ENCODE measurements around the gene C20orf144.
A peak's percentile ranks its signal among the peaks of the same experiment; 100 is the strongest.

The C20orf144 gene

DNA sequence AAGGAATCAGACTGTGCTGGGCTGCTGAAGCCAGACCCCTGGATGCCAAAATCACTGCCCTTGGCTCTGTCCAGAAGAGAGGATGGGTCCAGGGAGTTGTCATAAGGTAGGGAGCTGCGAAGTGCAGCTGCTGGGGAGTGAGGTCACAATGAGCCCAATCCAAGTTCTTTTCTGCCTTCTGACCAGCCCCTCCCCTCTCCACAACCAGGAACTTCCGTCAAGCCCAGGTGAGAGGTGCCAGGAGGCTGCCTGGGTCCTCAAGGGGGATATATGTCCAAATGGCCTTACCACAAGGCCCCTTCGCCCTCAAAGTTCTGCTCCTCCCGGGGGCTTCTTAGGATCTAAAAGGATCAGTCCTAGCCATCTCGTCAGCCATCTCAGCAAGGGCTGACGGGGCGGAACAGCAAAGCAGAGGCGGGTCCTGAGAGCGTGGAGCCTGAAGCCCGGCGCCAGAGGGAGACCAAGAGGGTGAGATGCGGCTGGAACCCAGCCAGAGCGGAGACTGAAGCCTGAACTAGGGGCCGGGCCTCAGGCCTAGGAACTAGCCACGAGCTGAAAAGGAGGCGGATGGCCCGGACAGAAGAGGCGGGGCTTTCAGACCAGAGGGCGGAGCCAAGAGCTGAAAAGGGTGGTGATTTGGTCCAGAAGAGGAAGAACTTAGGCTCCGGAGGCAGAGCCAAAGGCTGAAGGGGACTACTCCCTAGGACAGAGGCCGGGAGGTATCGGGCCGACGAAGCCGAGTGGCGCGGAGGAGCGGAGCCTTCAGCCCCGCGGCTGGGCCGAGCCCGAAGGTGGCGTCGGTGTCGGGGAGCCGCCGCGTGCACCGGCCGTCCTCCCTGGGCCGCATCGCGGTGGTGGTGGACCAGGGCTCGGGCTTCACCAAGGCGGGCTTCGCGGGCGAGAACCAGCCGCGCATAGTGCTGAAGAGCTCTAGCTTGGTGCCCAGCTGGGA is 4.4 kb downstream of the C20orf144 start, which contains the start of gene ACTL10:
Gene ACTL10 (plus strand): TSS at position 651 of the 952 bp plus-strand sequence. CDS start 555 bp downstream, outside the sequence.
- DNase-seq: peak; percentile 99 to 100

GRCh38 chr20:33667245-33667675 is 5.1 kb downstream of the C20orf144 start:
- peak in 1 of 2 donors; percentile 31 for DNase-seq

DNA sequence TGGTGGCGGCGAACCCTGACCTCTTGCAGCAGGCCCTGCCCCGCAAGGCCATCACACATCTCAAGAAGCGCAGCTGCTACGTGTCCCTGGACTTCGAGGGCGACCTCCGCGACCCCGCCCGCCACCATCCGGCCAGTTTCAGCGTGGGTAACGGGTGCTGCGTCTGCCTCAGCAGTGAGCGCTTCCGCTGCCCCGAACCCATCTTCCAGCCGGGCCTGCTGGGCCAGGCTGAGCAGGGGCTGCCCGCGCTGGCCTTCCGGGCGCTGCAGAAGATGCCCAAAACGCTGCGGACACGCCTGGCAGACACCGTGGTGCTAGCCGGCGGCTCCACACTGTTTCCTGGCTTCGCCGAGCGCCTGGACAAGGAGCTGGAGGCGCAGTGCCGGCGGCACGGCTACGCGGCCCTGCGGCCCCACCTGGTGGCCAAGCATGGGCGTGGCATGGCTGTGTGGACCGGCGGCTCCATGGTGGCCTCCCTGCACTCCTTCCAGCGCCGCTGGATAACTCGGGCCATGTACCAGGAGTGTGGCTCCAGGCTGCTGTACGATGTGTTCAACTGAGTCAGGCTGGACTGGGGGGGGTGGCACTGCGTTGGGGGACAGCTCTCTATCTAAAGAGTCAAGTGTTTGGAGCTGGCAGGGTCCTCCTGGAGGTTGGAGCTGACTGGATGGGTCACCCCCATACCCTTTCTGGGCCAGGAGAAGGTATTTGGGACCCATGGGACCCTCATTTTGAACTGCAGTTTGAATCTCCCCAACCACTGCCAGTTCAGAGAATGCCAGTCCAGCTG is 5.7 kb downstream of the C20orf144 start:
- peak; percentile 64 to 80 for DNase-seq

DNA sequence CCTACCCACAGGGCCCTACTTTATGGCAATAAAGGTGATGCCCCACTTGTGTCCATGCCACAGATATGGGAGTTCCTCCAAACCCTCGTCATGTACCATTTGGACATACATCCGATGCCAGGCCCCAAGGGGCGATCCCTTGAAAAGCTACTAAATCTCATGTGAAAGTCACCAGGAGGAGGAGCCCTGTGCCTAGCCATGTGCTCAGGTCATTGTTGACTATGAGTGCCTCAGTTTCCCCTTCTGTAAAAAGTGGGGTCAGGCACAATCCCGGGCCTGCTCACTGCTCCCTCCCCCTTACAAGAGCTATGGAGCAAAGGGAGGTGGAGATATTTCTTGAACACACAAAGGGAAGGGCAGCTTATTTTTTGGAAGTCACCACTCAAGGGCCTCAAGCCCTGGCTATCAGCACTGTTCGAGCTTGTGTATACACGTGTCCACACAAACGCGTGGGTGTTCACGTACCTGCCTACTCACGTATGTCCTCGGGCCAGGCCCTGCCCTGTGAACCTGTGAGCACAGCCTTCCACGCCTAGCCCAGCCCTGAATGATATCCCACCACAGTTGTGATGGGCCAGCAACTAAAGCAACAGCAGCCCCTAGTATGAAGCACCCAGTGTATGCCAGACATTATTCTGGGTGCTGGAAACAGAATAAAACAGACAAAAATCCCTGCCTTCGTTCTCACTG is 6.5 kb downstream of the C20orf144 start:
- no peak for DNase-seq

- no peak for DNase-seq
Measured at GRCh38 chr20:33669224-33669623, 7.1 kb downstream of the C20orf144 start.

DNA sequence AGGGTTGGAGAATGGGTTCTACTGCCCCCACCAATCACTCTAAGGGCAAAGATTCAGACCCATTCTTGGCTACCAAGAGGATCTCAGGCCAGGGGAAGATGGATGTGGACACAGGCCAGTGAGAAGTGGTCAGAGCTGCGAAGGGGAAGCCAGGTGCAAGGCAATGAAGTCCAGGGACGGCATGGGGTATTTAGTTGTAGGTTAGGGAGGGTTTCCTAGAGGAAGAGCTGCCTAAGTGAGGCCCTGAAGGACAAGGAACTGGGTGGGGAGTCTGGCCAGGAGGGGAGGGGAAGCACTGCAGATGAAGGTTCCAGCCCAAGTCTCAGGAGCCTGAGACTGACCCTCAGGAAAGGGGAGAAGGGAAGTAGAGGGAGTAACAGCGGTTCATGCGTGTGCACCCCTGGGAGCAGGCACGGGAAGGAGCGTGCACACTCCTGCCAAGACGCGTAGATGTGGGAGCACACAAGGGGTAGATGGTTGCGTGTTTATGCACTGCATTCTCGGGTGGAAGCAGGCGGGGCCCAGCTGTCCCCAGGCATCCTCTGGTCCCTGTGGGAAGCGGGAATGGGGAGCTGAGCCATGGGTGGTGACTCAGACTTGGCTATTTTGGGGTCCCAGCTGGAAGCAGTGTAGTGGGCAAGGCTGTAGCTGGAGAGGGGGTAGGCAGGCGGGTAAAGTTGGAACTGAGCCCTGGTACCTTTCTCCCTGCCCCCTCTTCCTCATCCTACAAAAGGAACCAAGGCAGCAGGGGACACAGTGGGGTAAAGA is 7.9 kb downstream of the C20orf144 start:
- DNase-seq: no peak

DNA sequence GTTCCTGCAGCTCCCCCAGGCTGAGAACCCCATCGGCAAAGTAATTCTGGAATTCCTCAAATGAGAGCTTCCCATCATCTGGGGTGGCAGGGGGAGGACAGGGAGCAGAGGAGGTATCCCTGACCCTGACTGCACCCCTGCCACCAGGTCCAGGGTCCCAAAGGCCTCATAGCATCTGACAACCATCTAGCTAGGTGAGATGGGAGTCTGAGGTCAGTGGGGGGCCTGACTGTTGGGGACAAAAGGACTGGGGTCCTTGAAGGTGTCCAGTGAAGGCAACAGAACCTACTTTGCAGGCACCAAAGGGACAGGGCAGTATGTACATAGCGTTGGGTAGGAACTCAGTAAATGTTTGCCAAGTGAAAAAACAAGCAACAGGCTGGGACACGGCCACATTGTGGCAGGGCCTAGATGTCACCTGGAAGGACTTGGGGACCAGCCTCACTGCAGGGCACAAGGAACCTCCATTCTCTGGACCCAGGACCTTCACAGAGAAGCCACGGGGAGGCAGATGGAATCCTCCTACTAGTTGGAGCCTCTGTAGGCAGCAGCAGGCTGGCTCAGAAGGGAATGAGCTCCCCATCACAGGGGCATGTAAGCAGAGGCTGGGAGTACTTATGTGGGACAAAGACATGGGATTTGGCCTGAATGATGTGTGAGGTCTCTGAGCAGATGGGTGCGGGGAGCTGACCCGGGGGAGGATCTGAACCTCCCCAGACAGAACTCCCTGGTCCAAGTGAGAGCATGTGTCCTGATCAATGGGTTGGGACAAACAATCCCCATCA is 8.8 kb downstream of the C20orf144 start:
- no peak for DNase-seq

- no peak for DNase-seq
Measured at GRCh38 chr20:33671573-33672288, 9.6 kb downstream of the C20orf144 start.

DNA sequence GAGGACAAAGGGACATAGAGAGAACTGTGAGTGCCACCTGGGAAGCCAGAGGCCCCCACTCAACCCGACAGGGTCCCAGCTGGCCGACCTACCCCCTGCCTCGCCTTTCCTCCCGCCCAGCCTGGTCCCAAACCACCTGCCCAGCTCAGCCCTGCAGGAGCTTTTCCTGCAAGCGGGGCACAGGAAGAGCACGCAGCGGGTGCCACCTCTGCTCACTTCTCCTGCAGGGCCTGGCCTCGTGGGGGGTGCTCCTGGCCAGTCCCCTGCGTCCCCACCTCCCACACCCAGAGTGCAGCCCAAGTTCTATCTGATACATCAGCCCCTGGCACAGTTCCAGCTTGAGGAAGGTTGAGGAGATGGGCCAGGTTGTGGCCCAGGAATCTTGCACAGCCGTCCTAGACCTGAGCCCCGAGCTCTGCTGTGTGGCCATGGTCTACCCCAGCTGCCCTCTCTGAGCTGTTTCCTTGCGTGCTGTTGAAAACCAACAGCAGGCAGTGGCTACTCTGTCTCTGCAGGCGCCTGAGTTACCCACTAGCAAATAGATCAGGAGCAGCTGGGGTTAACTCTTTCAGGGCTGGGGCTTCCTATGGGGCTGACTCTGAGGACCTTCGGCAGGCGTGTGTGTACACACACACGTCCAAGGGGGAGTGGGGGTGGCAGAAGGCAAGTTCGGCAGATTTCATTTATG is 10.4 kb downstream of the C20orf144 start:
- DNase-seq: no peak

DNA sequence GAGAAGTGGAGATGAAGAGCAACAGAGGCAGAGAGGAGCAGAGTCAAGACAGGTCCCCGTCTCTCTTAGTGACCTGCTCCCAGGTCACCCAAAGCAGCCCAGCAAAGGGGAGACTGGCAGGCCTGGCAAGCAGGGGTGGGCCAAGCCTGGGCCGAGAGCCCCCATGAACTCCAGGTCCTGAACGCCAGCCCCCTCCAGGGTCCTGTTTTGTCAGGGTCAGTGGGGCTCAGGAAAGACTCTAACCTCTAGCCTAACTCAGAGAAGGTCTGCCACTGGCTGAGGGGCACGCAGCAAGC is 10.9 kb downstream of the C20orf144 start:
- no peak for DNase-seq

DNA sequence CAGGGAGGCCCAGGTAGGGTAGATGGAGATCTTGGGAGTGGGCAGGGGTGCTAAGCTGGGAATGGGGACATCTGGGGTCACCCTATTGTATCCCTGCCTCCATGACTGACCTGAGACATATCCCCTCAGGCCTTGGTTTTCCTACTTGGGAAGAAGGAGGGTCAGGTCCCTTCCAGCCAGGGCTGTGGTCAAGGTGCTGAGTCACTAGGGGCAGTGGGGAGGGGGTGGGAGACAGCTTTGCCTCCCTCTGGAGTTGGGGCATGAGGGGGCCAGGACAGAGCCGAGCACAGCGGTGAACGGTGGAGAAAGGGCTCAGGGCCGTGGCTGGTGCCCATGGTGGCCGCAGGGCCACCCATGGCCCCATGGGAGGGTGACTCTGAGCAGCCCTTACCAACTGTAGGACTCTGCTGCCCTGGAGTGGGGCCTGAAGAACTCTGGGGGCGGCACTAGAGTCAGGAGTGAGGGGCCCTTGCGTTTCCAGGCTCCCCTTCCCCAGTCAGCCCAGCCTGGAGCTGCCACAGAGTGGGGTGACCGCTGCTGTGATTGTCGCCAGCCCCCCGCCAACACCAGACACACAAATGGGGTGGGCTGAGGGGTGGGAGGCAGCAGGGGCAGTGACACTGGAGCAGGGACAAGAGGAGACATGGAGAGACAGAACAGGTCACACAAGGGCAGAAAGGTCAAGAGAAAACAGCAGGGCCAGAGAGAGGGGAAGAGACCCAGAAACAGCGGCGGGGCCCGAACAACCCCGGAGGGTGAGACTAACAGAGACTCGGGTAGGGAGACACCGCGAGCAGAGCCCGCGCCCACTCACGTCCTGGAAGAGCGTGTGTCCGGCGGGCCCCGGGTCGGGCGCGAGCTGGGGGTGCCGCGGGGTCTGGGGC is 11.5 kb downstream of the C20orf144 start:
- DNase-seq: peak in 1 of 2 donors; percentile 63

- DNase-seq: peak; percentile 58 to 84
Measured at GRCh38 chr20:33674294-33675135, 12.4 kb downstream of the C20orf144 start, which contains the start of gene NECAB3. Gene NECAB3 (minus strand): TSS chr20:33674428. CDS start chr20:33674352, 76 bp downstream.

DNA sequence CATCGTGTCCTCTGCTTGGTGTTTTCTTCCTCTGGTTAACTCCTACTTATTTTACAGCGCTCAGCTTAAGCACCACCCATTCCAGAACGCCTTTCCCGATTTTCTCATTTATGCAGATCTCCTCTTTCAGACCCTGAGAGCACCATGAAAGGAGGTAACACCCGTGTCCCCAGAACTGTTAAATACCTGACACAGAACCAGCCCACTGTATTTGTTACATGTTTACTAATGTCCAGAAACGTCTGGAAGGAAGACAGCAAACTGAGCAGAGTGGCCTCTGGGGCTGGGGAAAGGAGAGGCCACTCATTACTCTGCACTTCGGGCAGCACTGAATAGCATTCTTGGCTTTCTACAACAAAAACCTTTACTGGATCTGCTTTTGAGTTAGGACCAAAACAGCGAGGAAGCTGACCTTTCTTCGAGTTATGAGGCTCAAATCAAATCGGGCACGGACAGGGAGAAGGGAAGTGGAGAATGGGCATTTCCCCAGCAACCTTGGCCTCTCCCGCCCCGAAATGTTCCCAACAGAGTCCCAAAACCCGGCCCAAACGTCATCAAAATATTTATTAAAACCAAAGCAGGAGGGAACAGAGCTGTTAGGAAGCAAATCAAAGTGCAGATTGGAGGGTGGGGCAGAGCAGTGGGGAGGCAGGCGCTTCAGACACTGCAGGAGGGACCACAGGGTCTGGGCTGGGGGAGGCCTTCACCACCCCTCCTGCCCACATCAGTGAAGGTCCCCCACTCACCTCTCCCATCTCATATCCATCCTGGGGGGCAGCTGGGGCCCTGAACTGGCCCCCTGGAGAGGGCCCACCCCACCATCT is 13.2 kb downstream of the C20orf144 start:
- DNase-seq: no peak

- no peak for DNase-seq
Measured at GRCh38 chr20:33676121-33676520, 14.0 kb downstream of the C20orf144 start.

DNA sequence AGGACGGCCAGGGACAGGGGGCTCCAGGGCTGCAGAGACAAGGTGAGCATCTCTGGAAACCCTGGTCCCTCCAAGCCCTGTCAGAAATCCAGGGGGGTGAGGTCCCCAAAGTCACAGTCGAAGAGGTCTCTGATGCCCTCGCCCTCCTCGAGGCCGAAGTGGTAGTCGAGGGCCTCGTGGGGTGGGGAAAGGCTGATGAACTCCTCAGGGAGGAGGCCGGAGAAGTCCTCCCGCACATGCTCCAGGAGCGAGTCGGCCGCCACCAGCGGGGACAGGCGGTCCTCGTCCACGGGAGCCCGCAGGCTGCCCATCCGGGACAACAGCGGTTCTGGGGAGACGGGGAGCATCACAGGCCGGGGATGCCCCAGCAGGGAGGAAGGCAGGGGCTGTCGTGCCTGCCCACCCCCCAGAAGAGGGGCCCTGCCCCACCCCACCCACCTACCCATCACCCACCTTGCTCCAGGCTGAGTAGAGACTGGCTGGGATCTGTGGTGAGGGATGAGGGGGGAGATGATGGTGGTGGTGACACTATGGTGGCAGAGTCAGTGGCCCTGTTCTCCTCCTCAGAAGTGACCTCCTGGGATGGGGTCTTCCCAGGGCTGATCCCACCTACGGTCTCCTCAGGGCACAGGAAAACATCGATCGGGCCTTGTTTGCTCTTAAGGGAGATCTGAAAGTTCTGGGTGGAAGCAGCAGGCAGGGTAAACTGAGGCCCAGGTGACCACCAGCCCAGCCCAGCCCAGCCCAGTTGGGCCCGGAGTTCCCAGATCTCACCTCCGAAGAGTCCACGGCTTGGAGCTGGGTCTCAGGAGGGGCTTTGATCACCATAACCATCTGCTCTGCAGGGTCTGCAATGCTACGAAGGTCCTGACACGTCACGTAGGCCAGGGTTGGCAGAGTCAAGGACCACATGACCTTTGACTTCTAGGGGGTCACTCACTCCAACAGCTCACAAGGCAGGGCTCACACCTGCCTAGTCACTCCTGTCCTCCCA is 14.8 kb downstream of the C20orf144 start:
- DNase-seq: no peak
